Panc1 (cell line): ENCODE results near the gene MACROD2.

Experiments
- POLR2AphosphoS5 ChIP-seq: IDR thresholded peaks from 2 replicates; pipeline ENCODE4 v1.6.1; 2012; ENCODE audit warnings: mild to moderate bottlenecking, low read depth, low read length, moderate library complexity
- TF ChIP-seq, protein P1 (sequence below): fragments of 450-650 bp; IDR thresholded peaks from 2 replicates; pipeline ENCODE4 v1.5.1; 2017; ENCODE audit warnings: mild to moderate bottlenecking

GRCh38 chr20:14199111-14199510, 203.8 kb downstream of the MACROD2 start:
- TF ChIP-seq, protein P1, sequence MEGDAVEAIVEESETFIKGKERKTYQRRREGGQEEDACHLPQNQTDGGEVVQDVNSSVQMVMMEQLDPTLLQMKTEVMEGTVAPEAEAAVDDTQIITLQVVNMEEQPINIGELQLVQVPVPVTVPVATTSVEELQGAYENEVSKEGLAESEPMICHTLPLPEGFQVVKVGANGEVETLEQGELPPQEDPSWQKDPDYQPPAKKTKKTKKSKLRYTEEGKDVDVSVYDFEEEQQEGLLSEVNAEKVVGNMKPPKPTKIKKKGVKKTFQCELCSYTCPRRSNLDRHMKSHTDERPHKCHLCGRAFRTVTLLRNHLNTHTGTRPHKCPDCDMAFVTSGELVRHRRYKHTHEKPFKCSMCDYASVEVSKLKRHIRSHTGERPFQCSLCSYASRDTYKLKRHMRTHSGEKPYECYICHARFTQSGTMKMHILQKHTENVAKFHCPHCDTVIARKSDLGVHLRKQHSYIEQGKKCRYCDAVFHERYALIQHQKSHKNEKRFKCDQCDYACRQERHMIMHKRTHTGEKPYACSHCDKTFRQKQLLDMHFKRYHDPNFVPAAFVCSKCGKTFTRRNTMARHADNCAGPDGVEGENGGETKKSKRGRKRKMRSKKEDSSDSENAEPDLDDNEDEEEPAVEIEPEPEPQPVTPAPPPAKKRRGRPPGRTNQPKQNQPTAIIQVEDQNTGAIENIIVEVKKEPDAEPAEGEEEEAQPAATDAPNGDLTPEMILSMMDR: no peak
- no peak for TF ChIP-seq POLR2AphosphoS5
